Mammary epithelial cell (primary cell): ENCODE results near the gene CACNA1A.

Experiments
- EZH2 ChIP-seq: IDR thresholded peaks from 2 replicates; pipeline ENCODE4 v1.6.1; 2012; ENCODE audit warnings: low read length, inconsistent platforms, borderline replicate concordance
- TF ChIP-seq, protein P1 (sequence below), 2 donors: IDR thresholded peaks in 1 of 2; conservative IDR thresholded peaks in 1 of 2; 2 replicates each; pipeline ENCODE4 v1.5.1; 2011 to 2012; ENCODE audit warnings: inconsistent platforms in 2 of 2, low read length in 2 of 2, mild to moderate bottlenecking in 2 of 2, control low read depth in 1 of 2, low read depth in 1 of 2; ENCODE audit not compliant: insufficient read depth in 1 of 2; ENCODE audit errors: extremely low read depth in 1 of 2

DNA sequence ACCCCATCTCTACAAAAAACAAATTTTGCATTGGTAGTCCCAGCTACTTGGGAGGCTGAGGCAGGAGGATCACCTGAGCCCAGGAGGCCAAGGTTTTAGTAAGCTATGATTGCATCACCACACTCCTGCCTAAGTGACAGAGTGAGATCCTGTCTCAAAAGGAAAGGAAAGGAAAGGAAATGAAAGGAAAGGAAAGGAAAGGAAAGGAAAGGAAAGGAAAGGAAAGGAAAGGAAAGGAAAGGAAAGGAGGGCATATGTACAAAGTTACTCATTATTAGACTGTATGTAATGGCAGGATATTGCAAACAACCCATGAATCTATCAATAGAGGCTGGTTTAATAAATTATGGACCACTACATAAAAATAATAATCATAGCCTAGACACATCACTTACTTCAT is 40.8 kb upstream of the CACNA1A start:
- TF ChIP-seq EZH2, result no peak
- TF ChIP-seq, protein P1, sequence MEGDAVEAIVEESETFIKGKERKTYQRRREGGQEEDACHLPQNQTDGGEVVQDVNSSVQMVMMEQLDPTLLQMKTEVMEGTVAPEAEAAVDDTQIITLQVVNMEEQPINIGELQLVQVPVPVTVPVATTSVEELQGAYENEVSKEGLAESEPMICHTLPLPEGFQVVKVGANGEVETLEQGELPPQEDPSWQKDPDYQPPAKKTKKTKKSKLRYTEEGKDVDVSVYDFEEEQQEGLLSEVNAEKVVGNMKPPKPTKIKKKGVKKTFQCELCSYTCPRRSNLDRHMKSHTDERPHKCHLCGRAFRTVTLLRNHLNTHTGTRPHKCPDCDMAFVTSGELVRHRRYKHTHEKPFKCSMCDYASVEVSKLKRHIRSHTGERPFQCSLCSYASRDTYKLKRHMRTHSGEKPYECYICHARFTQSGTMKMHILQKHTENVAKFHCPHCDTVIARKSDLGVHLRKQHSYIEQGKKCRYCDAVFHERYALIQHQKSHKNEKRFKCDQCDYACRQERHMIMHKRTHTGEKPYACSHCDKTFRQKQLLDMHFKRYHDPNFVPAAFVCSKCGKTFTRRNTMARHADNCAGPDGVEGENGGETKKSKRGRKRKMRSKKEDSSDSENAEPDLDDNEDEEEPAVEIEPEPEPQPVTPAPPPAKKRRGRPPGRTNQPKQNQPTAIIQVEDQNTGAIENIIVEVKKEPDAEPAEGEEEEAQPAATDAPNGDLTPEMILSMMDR (conservative IDR thresholded peaks at IDR 0.05 in 1 of 2, IDR thresholded peaks at IDR 0.05 in 1 of 2; ENCODE audit: extremely low read depth in 1 of 2, insufficient read depth in 1 of 2, low read depth in 1 of 2, low read length in 2 of 2), result no peak
